Stimulated activated CD4-positive, alpha-beta T cell treated with anti-CD3 and anti-CD28 coated beads, Interleukin-2, amount 100 ng/mL, for 24 hours (primary cell): Measurements from ENCODE around the gene CCL14.
"Not testable (repeated sequence)": the region's sequence is repeated elsewhere in the genome, so short reads cannot be mapped to it uniquely, and the experiment has no call there.

Experiments
- DNase-seq, 2 donors: peaks; one replicate each; pipeline ENCODE4 v3.0.0-alpha.2; 2020

The CCL14 gene

GRCh38 chr17:35986643-35987042 lies at the start of gene CCL14:
CCL14 (minus strand) TSS chr17:35986729; CDS start chr17:35986649, 80 bp downstream.
- no peak for DNase-seq

- DNase-seq, result no peak
Observed at GRCh38 chr17:36036235-36036634, 49.7 kb upstream of the CCL14 start.

DNA sequence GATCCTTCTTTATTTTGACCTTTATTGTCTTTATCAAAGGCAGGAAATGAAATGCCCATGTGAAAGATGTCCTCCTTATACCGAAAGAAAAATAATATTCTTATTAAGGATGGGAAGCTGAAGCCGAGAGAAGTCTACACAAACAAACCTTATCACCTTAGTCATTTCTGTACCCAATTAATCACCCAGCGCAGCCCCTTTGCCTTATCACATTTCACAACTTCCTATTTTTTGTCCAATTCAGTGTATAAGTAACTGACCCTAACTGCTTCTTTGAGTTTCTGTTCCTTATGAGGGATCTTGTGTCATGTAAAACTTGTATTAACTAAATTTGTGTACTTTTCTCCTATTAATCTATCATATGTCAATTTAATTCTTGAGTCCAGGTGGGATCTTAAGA lies 47.6 kb upstream of the CCL14 start:
- no peak for DNase-seq

DNA sequence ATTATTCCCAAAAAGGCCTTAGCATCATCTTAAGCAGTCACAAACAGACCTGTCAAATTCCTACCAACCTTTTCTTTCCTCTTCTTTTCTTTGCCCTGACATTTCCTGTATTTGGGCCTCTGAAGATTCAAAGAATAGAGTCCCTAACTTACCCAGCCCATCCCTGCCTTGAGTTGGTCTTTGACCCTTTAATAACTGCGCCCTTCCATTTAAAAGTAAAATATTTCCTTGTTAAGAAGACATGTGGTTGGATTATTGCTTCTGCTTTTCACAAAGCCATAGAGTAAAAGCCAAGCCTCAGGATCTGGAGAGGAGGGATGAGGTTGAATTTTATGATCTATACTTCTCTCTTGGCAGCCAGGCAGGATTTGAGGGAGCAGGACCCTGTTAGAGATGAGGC lies 44.4 kb upstream of the CCL14 start:
- no peak for DNase-seq

GRCh38 chr17:36027761-36028160 lies 41.2 kb upstream of the CCL14 start:
- DNase-seq, result no peak

DNA sequence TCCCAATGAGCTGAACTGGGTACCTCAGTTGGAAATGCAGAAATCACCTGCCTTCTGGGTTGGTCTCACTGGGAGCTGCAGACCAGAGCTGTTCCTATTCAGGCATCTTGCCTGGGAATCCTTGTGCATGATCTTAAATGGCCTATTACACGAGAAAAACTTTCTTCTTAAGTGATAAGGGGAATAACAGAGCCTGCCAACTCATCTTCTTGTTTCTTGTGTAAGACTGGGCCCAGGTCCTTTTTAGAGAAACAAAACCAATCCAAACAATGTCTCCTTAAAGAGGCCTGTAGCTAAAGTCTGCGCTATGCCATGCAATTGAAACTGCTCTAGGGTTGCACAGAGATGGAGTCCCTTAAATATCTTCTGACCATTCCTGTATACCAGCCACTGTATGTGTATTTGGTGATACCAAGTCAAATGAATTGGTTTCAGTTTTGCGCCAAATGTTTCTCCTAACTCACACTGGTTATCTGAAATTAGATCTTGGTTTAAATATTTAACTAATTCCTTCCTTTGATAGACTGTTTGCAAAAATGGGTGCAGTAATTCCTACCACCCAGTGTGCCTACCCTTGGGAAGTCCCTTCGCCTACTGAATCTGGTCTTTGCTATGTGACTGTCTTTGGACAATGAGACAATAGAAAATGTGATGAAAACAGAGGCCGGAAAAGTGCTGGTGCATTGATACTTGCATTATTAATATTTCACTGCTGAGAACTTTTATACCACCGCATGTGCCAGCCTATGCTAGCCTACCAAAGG lies 37.8 kb upstream of the CCL14 start:
- no peak for DNase-seq

DNA sequence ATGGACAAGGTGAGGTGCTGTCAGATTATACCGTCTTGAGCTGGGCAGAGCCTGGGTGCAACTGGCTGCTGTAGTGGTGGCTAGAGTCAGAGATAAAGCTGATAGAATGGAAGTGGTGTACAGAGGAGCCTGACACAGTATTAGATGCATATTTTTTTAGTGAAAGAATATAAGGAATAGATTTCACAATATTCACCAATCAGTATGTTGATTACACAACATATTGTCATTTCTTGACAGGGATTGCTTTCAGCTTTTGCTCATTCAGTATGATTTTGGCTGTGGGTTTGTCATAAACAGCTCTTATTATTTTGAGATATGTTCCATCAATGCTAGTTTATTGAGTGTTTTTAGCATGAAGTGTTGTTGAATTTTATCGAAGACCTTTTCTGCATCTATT lies 32.9 kb upstream of the CCL14 start:
- no peak for DNase-seq

DNA sequence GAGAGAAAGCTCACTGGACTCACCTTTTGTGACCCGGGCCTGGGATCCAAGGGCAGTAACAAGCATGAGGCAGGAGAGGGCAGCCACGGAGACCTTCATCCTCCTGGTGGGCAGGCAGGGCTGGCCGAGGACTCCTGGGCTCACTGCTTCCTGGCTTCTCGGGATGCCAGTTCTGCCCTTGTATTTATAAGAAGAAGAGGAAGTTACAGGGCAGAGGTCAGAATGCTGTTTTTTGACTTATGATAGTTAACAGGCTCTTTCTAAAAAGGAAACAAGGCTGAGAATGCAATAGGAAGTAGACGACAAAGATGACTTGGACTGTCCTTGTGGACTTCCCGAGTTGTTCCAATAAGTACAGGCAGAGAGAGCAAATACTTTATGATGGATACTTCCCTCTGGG lies 31.3 kb upstream of the CCL14 start, which contains the start of gene CCL23:
Gene CCL23 (minus strand): TSS at position 174 of the 400 bp plus-strand sequence. CDS start 75 bp downstream, at position 99.
- no peak for DNase-seq

GRCh38 chr17:36016555-36016954 lies 30.0 kb upstream of the CCL14 start:
- no peak for DNase-seq

GRCh38 chr17:36015895-36016294 lies 29.4 kb upstream of the CCL14 start:
- not testable (repeated sequence) for DNase-seq

- DNase-seq, result no peak
Observed at GRCh38 chr17:36014946-36015345, 28.4 kb upstream of the CCL14 start.

DNA sequence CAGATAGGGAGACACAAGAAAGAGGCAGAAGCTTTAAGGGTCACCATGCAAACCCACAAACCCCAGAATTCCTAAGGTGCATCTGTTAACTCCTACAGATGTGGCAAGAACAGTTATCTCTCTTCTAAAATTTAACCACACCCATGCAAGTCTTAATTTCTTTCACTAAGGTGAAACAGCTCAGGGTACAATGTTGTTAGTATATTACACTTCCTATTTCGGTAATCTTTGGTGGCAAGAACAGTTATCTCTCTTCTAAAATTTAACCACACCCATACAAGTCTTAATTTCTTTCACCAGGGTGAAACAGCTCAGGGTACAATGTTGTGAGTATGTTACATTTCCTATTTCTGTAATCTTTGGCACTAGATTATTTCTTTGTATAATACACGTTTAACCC lies 24.7 kb upstream of the CCL14 start:
- DNase-seq, result no peak

GRCh38 chr17:36008998-36009665 lies 22.6 kb upstream of the CCL14 start:
- peak in 1 of 2 donors; percentile 15 for DNase-seq

GRCh38 chr17:36004594-36005108 lies 18.1 kb upstream of the CCL14 start:
- no peak for DNase-seq

- no peak for DNase-seq
Observed at GRCh38 chr17:36002631-36003030, 16.1 kb upstream of the CCL14 start.

- no peak for DNase-seq
Observed at GRCh38 chr17:36001862-36002603, 15.5 kb upstream of the CCL14 start.

DNA sequence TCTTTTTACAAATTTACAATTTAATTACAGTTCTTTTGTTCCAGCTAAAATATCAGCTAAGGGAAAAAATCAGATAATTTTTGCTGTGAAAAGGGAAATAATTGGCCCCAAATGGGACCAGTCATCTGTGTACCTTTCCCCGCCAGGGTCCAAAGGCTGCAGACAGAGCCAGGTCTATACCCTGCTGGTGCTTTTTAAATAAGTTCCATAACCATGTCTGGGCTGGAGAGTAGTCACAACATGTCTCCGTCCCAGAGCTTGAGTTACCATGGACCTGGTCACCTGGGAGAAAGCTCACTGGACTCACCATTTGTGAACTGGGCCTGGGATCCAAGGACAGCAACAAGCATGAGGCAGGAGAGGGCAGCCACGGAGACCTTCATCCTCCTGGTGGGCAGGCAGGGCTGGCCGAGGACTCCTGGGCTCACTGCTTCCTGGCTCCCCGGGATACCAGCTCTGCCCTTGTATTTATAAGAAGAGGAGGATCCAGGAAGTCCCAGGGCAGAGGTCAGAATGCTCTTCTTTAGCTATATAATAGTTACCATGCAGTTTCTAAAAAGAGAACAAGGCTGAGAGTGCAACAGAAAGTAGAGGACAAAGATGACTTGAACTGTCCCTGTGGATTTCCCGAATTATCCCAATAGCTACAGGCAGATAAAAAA lies 14.7 kb upstream of the CCL14 start, which contains the start of gene CCL15:
Gene CCL15 (minus strand): TSS at position 444 of the 662 bp plus-strand sequence. CDS start 61 bp downstream, at position 383.
- no peak for DNase-seq

GRCh38 chr17:36000732-36001109 lies 14.2 kb upstream of the CCL14 start:
- DNase-seq, result no peak

DNA sequence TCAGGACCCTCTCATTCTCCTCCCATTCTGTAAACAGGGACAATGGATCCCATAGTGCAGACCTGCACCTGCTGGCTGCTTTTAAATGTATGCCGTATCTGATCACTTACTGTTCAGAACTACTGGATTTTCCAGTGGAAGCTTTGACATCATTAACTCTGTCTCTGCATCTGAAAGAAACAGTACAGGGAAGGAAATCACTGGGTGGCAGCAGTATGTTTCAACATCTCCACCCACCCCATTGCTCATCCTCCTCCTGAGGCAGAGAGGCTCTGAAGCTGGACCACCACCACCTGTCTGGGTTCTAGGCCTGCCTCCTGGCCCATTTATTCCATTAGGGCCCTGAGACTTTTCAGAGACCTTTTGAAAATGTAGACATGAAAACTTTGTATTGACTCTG lies 12.2 kb upstream of the CCL14 start:
- DNase-seq, result no peak

DNA sequence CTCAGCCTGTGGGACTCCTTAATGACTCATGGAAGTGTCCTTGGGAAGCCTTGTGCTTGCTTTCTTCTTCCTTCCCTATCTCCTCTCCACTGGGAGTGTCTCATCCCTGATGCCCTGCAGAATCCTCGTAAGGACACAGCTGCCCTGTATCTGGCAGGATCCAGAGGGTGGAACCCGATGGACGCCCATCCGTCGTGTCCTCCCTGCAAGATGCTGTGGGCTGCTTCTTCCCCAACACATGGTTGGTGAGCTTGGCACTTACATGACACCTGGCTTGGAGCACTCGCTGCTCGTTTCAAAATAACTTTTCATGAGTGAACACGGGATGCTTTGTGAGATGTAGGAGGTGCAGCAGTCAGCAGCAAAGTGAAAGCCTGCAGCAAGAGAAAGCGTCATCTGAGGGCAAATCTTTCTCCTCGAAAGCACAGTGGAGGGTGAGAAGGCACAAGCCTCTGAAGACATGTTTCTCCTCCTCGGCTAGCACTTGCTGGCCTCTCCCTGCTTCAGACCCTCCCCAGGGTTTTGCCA lies 11.6 kb upstream of the CCL14 start:
- DNase-seq, result no peak

DNA sequence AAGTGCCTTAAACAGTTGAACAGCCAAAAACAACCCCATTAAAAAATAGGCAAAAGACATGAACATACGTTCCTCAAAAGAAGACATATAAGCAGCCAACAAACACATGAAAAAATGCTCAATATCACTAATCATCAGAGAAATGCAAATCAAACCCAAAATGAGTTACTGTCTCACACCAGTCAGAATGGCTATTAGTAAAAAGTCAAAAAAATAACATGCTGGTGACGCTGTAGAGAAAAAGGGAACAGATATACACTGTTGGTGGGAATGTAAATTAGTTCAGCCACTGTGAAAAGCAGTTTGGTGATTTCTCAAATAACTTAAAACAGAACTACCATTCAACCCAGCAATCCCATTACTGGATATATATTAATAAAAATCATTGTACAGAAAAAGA lies 8.8 kb upstream of the CCL14 start:
- not testable (repeated sequence) for DNase-seq

GRCh38 chr17:35991075-35991474 lies 4.5 kb upstream of the CCL14 start:
- DNase-seq, result no peak

DNA sequence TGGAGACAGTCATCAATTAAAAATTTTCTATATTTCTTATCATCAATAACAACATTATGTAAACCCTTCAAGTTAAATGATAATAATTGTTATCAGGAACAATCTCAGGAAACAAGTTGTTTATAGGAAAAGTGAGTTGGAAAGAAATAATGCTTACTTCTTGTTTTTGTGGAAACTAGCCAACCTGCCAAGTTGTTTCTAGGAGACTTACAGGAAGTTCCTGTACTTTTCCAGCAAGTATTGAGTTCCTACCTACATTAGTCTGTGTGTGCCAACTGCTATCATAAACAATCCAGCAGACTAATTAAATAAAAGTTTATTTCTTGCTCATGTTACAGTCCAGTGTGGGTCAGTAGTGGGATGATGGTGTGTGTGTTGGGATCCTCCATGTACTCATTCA lies 1.6 kb upstream of the CCL14 start:
- DNase-seq, result no peak
